ENCODE data around the gene CPNE9. TPM values are rescaled to one million over a fixed set of nuclear protein-coding genes. Genes with fewer than 3 reads are reported as not detected.

The CPNE9 gene
- total and polyA plus RNA-seq, 12 donors: 0.46 TPM; not detected in 11

DNA sequence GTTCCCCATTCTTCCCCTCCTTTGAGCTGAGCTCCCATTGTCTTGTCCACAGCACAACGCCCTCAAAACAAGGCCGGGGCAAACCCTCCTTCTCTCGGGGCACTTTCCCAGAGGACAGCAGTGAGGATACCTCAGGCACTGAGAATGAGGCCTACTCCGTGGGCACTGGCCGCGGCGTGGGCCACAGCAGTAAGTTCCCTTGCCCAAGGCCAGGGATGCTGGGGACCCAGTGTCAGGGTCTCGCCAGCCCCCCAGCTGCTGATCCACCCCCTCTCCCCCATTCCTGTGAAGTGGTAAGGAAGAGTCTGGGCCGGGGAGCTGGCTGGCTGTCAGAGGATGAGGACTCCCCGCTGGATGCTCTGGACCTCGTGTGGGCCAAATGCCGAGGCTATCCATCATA lies 41.9 kb downstream of the CPNE9 start:
- H3K4me3 ChIP-seq: no peak overlapping the region
- H3K9me3 ChIP-seq: no peaks in the 10 kb centered on the region
- intact Hi-C loops (cut with DNase I): loop anchor here in 1 of 10 donors (10.0 kb wide), 1 partner anchor 241 kb away; no protein-coding TSS in a partner anchor
- H3K36me3 ChIP-seq: peaks cover 16 to 85% (median 77%) of the 10 kb centered on the region in 9 donors
- WGBS, 2 donors: 95 to 96% methylated on average over 12 of the region's 12 CpGs
- TF ChIP-seq, protein P1, sequence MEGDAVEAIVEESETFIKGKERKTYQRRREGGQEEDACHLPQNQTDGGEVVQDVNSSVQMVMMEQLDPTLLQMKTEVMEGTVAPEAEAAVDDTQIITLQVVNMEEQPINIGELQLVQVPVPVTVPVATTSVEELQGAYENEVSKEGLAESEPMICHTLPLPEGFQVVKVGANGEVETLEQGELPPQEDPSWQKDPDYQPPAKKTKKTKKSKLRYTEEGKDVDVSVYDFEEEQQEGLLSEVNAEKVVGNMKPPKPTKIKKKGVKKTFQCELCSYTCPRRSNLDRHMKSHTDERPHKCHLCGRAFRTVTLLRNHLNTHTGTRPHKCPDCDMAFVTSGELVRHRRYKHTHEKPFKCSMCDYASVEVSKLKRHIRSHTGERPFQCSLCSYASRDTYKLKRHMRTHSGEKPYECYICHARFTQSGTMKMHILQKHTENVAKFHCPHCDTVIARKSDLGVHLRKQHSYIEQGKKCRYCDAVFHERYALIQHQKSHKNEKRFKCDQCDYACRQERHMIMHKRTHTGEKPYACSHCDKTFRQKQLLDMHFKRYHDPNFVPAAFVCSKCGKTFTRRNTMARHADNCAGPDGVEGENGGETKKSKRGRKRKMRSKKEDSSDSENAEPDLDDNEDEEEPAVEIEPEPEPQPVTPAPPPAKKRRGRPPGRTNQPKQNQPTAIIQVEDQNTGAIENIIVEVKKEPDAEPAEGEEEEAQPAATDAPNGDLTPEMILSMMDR (IDR thresholded peaks at IDR 0.05): no peak
- DNase-seq: no peak
- H3K27ac ChIP-seq: no peak overlapping the region
- peaks cover 0 to 13% (median 10%) of the 10 kb centered on the region in 9 donors for H3K4me1 ChIP-seq
- H3K27me3 ChIP-seq: no peaks in the 10 kb centered on the region
- no peak for ATAC-seq

DNA sequence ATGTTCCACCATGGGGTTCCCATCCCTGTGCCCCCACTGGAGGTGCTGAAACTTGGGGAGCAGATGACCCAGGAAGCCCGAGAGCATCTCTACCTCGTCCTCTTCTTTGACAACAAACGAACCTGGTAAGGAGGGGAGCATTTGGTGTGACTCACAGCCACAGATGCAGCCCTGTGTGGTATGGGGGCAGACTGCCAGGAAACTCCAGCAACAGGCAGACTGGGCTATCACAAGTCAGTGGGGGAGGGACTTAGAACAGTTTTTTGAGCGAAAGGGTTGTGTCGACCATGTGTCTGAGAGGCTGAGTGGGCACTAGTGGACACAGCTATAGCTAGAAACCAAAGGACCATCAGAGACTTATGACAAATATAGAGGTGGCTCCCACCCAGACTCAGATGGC lies 42.7 kb downstream of the CPNE9 start:
- TF ChIP-seq, protein P1 (IDR thresholded peaks at IDR 0.05): no peak
- H3K9me3 ChIP-seq: no peaks in the 10 kb centered on the region
- H3K36me3 ChIP-seq: peaks cover 10 to 79% (median 69%) of the 10 kb centered on the region in 9 donors
- H3K27me3 ChIP-seq: no peaks in the 10 kb centered on the region
- 39 to 72% methylated on average over 5 of the region's 5 CpGs for WGBS, 2 donors
- no peak for DNase-seq
- no peak overlapping the region for H3K4me3 ChIP-seq
- H3K27ac ChIP-seq: no peak overlapping the region
- intact Hi-C loops (cut with DNase I): loop anchor here in 1 of 10 donors (10.0 kb wide), 1 partner anchor 242 kb away; no protein-coding TSS in a partner anchor
- ATAC-seq: no peak
- H3K4me1 ChIP-seq: peaks cover 0 to 21% (median 17%) of the 10 kb centered on the region in 9 donors

GRCh38 chr3:9747267-9747666 lies 43.6 kb downstream of the CPNE9 start:
- H3K4me1 ChIP-seq: peaks cover 0 to 28% (median 24%) of the 10 kb centered on the region in 9 donors
- peaks cover 9 to 79% (median 65%) of the 10 kb centered on the region in 9 donors for H3K36me3 ChIP-seq
- DNase-seq (no peak), ATAC-seq (no peak)
- WGBS, 2 donors: 89 to 93% methylated on average over 8 of the region's 8 CpGs
- no peak overlapping the region for H3K27ac ChIP-seq
- no peak overlapping the region for H3K4me3 ChIP-seq
- TF ChIP-seq, protein P1 (IDR thresholded peaks at IDR 0.05): no peak
- H3K9me3 ChIP-seq: no peaks in the 10 kb centered on the region
- intact Hi-C loops (cut with DNase I): loop anchor here in 1 of 10 donors (10.0 kb wide), 1 partner anchor 242 kb away; no protein-coding TSS in a partner anchor
- H3K27me3 ChIP-seq: no peaks in the 10 kb centered on the region

DNA sequence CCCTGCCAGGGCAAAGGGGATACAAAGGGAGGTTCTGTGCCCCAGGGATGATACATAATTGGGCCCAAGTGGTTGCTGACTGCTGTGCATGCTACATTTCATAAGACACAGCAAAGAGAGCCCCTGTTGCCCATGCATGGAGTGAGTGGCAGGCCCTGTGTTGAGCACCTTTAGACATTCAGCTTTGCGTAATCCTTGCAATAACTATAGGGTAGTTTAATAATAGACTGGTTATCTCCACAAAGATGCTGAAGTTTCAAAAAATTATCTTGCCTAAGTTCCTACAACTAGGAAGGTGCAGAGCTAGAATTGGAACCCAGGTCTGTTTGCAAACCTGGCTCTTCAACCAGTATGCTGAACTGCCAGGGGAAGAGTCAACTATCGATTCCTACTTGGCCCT lies 44.4 kb downstream of the CPNE9 start:
- Histone ChIP-seq H3K9me3 (no peaks in the 10 kb centered on the region), H3K27me3 (no peaks in the 10 kb centered on the region), H3K4me3 (no peak overlapping the region), H3K27ac (no peak overlapping the region), H3K36me3 (peaks cover 9 to 79% (median 58%) of the 10 kb centered on the region in 9 donors), H3K4me1 (peaks cover 0 to 28% (median 24%) of the 10 kb centered on the region in 9 donors)
- DNase-seq (no peak), ATAC-seq (no peak)
- intact Hi-C loops (cut with DNase I): loop anchor here in 3 of 10 donors (2.0 to 10.0 kb wide), 3 partner anchors 17 to 243 kb away; partner anchors contain the start of genes ARPC4 (in 1 of the 3), BRPF1 (in 1 of the 3) and TADA3 (in 1 of the 3)
- WGBS, 2 donors: 97 to 99% methylated on average over 2 of the region's 2 CpGs
- TF ChIP-seq, protein P1 (IDR thresholded peaks at IDR 0.05): no peak

Data from heart right ventricle (tissue), 16 donors.